Tibial nerve (tissue), 4 donors: ENCODE data around the gene CRNKL1.

Experiments
- EP300 ChIP-seq, 2 donors: sonication (generic); formaldehyde crosslinking; IDR thresholded peaks; one replicate each; pipeline ENCODE4 v1.6.1; 2017; ENCODE audit warnings: antibody characterized with exemption in 2 of 2, mild to moderate bottlenecking in 1 of 2
- TF ChIP-seq, protein P1 (sequence below), 5 experiments: fragments of 200-600 bp in 3 of 5; fragments of 450-650 bp in 2 of 5; sonication (generic) in 3 of 5; IDR thresholded peaks; one replicate each; pipeline ENCODE4 v1.5.1; 2016 to 2019; ENCODE audit warnings: antibody characterized with exemption in 5 of 5, mild to moderate bottlenecking in 3 of 5, moderate library complexity in 2 of 5

DNA sequence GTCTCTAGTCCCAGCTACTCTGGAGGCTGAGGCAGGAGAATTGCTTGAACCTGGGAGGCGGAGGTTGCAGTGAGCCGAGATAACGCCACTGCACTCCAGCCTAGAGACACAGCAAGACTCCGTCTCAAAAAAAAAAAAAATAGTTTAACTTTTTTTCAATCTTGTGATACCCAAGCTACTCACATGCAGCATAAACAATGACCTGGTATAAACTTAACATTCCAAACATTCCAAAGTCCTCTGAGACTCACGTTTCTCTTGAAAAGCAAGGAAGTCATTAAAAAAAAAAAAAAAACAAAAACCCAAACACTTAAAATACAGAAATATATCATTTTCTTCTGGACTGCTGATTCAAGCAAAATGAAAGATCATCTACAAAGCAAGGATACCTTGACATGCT, 14.3 kb downstream of the CRNKL1 start:
- TF ChIP-seq EP300 (IDR thresholded peaks at IDR 0.05): no peak
- TF ChIP-seq, protein P1, sequence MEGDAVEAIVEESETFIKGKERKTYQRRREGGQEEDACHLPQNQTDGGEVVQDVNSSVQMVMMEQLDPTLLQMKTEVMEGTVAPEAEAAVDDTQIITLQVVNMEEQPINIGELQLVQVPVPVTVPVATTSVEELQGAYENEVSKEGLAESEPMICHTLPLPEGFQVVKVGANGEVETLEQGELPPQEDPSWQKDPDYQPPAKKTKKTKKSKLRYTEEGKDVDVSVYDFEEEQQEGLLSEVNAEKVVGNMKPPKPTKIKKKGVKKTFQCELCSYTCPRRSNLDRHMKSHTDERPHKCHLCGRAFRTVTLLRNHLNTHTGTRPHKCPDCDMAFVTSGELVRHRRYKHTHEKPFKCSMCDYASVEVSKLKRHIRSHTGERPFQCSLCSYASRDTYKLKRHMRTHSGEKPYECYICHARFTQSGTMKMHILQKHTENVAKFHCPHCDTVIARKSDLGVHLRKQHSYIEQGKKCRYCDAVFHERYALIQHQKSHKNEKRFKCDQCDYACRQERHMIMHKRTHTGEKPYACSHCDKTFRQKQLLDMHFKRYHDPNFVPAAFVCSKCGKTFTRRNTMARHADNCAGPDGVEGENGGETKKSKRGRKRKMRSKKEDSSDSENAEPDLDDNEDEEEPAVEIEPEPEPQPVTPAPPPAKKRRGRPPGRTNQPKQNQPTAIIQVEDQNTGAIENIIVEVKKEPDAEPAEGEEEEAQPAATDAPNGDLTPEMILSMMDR (IDR thresholded peaks at IDR 0.05): no peak
